GM19035 (cell line): Measurements from ENCODE around the gene ARHGAP31.
A peak's percentile ranks its signal among the peaks of the same experiment; 100 is the strongest.
"Not testable (repeated sequence)": the region's sequence is repeated elsewhere in the genome, so short reads cannot be mapped to it uniquely, and the experiment has no call there.

Experiments used
- ATAC-seq: cut with Tn5 transposase; IDR thresholded peaks from one replicate; pipeline ENCODE4 v1.9.1; 2021; ENCODE audit not compliant: unreplicated experiment

The ARHGAP31 gene

GRCh38 chr3:119293105-119293870 lies 895 bp upstream of the ARHGAP31 start:
- ATAC-seq, result no peak

GRCh38 chr3:119294696-119295671 lies 801 bp downstream of the ARHGAP31 start:
- peak; percentile 28 for ATAC-seq

- no peak for ATAC-seq
Measured at GRCh38 chr3:119295816-119296726, 1.9 kb downstream of the ARHGAP31 start.

- ATAC-seq, result no peak
Measured at GRCh38 chr3:119296727-119297122, 2.5 kb downstream of the ARHGAP31 start.

GRCh38 chr3:119297169-119297568 lies 3.0 kb downstream of the ARHGAP31 start:
- ATAC-seq, result no peak

- no peak for ATAC-seq
Measured at GRCh38 chr3:119298565-119298941, 4.4 kb downstream of the ARHGAP31 start.

GRCh38 chr3:119300991-119301391 lies 6.8 kb downstream of the ARHGAP31 start:
- no peak for ATAC-seq

- ATAC-seq, result no peak
Measured at GRCh38 chr3:119301662-119302061, 7.5 kb downstream of the ARHGAP31 start.

GRCh38 chr3:119302697-119303551 lies 8.7 kb downstream of the ARHGAP31 start:
- ATAC-seq, result peak; percentile 78

GRCh38 chr3:119304201-119304713 lies 10.1 kb downstream of the ARHGAP31 start:
- ATAC-seq, result no peak

GRCh38 chr3:119305286-119305685 lies 11.1 kb downstream of the ARHGAP31 start:
- ATAC-seq, result no peak

- not testable (repeated sequence) for ATAC-seq
Measured at GRCh38 chr3:119306378-119306777, 12.2 kb downstream of the ARHGAP31 start.

GRCh38 chr3:119308355-119308754 lies 14.2 kb downstream of the ARHGAP31 start:
- no peak for ATAC-seq

GRCh38 chr3:119309591-119309990 lies 15.4 kb downstream of the ARHGAP31 start:
- ATAC-seq, result no peak

- no peak for ATAC-seq
Measured at GRCh38 chr3:119310071-119310470, 15.9 kb downstream of the ARHGAP31 start.

- no peak for ATAC-seq
Measured at GRCh38 chr3:119311081-119311925, 17.1 kb downstream of the ARHGAP31 start.

- no peak for ATAC-seq
Measured at GRCh38 chr3:119313461-119313860, 19.3 kb downstream of the ARHGAP31 start.

- no peak for ATAC-seq
Measured at GRCh38 chr3:119314821-119315220, 20.6 kb downstream of the ARHGAP31 start.
